Limb (tissue), 2 donors: Measurements from ENCODE around the gene BLACAT1.

Source experiments
- DNase-seq, 2 donors: peaks; one replicate each; pipeline ENCODE4 v3.0.0-alpha.2; 2016; ENCODE audit errors: extremely low spot score in 2 of 2

Gene BLACAT1

DNA sequence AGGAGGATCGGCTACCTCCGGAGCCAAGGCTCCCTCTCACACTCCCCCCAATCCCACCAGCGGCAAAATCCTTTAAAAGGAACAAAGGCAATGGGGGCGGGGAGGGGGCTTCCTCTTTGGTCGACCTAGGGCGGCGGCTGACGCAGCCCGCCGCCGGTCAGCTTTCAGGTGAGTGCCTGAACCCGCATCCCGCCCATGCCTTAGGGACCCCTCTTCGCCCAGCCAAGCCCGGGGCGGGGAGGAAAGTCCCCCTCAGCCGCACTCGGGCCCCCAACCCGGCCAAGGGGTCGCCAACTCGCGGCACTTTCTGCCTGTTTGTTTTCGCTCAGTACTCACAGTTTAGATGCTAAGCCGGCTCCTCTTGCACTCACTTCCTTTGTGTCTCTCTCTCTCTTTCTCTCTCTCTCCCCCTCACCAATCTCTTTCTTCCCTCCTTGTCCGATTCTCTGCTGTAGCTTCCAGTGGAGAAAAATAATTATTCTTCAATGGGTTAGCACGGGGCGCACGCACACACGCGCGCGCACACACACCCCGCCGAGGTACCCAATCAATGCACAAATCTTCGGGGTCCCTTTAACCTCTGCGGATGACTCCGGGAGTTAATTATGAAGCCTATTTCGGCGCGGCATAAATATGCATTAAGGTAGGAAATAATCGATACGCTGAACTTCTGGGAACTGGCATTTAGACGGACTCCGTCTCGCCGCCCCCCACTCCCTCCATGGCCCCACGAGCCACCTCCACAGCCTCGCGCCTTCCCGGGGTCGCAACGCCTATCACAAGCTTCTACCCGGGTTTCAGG is at the start of gene BLACAT1:
Gene BLACAT1, minus strand, starts transcription at position 465 of the 802 bp plus-strand sequence.
- DNase-seq = no peak

DNA sequence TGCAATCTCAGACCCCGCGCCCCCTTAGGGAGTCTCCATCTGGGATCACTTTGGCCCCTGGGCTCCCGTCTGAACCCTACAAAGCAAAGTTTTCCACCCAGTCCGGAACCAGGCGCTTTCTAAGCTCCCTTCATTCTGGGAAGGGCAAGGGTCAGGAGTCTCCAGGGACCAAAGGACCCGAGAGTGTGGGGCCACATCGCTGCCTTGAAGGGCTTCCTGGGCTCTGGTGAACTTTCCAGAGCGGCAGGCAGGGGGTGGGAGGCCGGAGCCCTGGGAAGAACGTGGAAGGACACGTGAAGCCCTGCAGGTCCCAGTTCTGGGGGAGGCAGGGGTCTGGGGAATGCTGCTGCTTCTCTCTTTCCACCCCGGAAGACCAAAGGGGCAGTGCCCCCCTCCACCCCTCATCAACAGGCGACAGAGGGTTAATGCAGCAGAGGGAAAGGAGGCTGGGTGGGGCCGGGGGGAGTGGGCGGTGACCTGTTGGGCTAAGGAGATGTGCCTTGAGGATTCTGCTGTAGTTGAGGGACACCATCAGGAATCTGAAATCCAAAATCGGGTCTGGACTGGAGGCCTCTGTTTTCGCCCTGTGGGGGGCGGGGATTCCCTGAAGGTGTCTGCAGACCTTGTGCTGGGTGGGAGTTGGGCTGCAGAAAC is 49.4 kb upstream of the BLACAT1 start:
- no peak for DNase-seq

DNA sequence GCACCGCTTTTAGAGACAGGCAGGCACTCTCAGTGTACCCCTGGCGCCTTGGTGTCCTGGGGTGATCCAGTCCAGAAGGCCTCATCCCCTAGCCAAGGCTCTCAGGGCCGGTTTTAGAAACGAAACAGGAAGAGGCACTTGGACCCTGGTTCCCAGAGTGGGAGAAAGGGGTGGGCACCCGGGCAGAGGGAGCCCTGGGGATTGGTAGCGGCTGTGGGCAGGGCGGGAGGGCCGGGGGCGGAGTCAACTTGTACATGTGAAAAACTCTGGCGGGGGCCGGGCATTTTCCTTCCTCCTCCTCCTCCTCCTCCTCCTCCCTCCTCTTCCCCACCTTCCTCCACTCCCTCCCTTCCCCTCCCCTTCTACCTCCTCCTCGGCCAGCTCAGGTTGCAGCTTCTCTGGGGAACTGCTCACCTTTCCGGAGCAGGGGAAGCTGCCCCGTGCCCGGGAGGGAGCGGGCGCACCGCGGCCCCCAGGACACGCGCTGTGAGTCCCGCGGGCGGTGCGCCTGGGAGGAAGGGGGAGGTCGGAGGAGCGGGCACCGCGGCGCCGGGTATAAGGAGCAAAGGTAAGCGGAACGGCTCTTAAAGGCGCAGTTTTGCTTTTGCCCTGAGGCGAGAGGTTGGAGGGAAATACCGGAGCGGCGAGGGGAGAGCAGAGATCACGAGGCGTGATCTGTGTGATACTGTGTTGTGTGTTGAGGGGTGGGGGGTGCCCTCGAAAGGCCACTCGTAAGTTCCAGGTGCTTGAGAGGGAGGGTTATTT is 48.6 kb upstream of the BLACAT1 start, which contains the start of gene CDK18:
Gene CDK18, plus strand, starts transcription at position 359 of the 765 bp plus-strand sequence. CDS start 18,499 bp downstream, outside the sequence.
- DNase-seq = peak in 1 of 2 donors; percentile 69

DNA sequence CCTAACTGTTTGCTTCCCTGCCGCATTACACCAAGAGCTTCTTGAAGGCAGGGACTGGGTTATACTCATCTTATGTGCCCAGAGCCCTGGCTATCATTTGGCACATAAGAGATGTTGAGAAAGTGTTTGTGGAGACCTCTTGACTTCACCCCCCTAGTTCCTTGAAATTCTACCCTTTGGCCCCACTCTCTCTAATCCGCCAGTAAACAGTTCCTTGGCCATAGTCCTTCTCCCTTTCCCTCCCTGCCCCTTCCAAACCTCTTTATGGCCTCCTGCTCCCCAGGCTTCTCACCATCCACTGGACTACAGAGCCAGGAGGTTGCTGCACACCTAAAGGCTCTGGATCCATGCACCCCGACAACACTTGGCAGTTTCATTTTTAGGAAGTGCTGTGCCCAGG is 47.1 kb upstream of the BLACAT1 start:
- DNase-seq = no peak

DNA sequence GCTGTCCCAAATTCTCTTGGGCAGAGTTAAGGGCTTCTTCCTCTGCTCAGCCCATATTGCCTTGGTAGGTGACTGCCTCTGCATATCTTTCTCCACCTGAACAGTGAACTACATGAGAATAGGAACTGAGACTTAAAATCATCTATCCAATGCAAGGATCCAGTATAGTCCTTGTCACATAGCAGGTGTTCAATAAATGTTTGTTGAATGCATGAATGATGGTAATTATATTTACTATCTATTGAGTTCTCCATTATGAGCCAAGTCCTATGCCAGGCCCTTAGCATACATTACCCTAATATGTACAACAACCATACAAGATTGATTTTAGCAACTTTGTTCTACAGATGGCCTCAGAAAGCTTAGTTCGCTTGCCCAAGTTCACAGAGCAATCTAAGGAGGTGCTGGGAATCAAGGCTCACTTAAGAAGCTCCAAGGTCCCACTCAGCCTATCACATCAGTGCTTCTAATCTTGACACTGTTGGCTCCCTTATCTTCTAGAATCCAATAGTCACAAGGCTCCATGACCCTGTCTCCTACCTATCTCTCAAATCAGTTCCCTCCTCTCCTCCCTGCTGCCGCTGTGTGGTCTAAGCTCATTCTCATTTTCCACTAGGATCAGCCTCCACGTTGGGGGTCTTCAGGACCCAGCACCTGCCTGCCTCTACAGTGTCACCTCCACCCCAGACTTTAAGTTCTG is 46.4 kb upstream of the BLACAT1 start:
- no peak for DNase-seq

DNA sequence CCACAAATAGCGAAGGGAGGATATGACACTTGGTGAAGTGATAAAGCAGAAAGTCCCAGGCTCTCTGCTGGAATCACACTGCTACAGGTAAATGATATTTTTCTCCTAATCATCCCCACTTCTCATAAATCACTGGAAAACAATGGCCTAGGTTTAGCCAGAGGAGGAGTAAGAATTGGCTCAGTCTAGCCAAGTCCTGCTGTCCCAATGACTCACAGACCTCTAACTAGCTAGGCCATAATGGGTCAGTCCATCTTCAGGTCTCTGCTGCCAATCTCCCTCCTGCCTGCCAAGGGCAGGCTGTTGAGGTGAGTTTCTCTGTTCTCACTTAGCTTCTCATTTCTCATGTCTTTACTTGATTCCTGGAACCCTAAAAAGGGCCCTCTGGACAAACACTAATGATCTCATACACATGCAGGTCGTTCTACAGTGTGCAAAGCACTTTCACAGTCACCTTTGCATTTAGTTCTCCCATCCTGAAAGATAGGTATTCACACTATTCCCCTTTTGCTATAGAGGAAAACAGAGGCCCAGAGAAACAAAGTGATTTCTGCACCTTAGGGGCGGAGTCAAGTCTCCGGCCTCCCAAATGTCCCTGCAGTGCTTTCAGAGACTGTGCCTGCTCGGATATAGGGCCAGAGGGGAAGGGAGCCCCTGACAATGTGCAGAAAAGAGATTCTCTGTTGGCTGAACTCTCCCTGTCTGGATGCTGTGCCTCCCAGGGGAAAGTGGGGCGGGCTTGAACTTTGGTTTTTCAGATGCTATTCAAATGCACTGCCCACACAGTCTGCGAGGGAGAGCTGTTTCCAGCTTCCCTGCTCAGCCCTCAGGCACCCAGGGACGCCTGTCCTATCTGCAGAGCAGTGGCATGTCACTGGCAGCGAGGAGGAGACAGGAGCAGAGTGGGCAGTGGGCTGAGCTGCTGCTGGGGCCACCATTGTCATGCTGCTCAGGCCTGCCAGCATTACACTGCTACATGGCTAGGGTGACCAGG is 44.7 kb upstream of the BLACAT1 start:
- DNase-seq = no peak

DNA sequence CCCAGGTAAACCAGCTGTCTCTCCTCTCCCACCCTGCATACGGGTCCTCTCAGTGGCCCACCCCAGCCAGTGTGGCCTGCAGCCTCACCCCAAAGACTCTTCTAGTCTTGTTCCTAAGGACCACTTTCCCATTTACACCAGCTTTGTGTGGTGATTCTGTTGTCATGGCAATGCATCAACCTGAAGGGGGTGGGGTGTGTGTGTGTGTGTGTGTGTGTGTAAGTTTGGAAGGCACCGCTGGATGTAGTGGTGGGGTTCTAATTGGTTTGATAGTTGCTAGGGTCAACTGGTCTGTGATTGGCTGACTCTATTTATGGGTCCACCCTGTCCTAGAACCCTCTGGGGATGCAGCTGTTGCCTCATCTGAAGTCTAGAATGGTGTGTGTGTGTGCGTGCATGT is 43.9 kb upstream of the BLACAT1 start:
- no peak for DNase-seq

DNA sequence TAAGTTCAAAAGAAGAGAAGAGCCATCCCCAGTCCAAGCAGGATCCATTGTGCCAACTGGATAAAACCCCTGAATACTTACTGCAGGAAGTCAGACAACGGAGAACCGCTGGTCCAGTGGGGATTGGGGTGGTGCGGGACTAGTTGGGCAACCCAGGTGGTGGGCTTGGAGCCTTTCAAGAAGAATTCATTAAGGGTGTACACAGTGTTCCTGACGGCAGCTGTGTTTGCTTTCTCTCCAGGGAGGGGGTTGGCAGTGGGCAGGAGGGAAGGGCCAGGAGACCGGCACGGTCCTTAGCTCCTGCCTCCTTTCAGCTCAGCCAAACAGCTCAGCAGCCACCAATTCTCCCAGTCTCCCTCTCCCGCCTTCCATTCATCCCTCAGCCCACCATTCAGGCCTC is 41.5 kb upstream of the BLACAT1 start:
- no peak for DNase-seq

DNA sequence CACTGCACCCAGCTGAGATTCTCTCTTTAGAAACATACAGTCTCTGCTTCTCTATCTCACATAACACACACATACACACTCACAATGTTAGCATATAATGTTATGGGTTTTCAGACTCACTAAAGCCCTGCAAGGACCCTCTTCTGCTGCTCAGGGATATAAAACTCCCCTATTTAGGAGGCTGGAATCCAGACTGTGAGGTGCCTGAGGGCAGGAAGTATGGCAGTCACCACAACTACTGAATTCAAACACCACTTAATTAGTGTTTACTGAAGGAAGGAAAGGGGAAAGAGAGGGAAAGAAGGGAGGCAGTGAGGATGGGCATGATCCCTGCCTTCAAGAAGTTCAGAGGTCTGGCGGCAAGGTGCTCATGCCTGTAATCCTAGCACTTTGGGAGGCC is 40.8 kb upstream of the BLACAT1 start:
- no peak for DNase-seq

DNA sequence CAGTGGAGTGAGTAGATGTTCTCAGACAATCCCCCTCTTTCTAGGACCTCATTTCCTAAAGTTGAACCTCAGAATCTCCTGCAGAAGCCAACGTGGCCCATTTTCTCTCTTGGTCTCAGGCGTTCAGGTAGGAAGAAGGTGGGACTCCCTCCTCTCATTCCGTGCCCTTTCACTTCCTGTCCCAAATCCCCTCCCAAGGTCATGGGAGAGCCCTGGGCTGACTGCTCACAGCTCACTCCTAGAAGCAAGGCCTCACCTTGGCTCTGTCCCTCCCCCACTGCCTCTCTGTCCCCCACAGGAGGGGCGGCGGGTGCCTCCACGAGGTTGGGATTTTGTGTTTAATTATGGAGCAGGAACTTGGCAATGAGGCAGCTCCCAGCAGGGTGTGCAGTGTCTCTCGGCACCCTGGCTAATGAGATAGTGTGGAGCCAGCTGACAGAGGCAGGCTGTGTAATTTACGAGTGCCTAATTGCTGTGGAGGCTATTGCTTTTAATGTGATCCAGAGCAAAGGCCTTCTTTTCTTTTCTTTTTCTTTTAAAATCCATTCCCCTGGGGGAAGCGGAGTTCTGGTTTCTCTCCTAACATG is 39.5 kb upstream of the BLACAT1 start:
- DNase-seq = no peak

DNA sequence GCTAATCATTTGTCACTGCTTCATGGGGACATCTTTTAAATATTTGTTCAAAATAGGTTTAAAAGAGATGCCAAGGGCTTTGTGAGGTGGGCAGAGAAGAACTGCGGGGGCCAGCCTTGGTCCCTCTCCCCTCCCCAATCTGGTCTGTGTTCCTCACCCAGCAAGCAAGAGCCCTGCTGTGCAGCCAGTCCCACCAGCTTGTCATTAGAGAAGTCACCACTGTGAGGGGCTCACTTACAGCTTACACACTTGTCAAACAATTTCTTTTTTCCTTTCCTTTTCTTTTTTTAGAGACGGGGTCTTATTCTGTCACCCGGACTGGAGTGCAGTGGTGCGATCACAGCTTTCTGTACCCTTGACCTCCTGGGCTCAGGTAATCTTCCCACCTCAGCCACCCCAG is 38.3 kb upstream of the BLACAT1 start:
- no peak for DNase-seq

DNA sequence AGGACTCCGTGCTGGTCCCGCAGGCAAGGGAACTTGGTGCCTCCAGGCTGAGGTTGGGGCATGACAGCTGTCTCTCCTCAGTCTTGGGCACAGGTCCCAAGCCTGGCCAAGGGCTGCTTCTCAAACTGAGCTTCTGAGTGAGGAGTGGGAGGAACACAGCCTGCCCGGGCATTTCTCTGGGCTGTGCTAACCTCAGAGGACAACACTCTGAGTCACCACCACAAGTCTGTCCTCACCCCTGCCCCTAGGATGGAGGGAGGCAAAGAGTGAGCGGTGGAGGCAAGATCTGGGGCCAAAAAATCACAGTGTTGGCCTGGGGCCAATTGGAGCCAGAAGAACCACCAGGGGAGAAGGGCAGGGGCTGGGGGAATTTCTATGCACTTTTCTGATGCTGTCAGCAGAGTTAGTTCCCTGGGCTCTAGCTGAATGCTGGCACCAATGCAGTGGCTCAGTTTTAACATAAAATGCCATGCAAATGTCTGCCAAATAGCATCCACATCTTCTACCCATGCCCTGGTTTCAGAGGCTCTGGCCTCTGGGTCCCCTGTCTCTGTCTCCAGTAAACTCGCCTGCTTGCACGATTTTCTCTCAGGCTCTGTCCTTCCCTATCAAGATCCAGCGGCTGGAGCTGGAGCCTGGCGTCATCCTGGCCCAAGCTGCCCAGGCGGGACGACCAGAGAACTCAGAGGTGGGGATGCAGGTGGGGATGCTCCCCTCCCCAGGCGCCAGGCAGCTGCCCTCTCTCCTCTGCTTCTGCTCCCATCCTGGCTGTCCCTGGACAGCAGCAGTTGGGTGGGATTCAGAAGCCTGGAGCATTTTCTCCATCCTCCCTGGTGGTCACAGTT is 37.6 kb upstream of the BLACAT1 start:
- DNase-seq = no peak

DNA sequence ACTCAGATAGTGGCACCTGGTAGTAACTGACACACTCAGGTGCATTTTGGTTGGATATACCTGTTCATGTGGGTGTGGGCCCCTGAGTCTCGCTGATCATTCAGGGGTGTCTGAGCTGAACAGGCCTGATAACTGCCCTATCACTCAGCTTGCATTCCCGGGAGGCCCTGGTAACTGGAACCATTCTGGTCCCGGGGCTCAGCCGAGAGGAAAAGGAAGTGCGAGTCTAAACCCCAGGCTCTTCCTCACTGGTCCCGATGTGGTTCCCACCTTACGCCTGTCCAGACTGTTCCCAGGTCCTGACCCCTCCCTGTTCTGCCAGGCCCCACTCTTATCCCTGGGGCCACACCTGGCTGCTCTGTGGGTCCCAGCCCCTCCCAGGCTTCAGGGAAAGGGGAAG is 36.9 kb upstream of the BLACAT1 start:
- DNase-seq = no peak

DNA sequence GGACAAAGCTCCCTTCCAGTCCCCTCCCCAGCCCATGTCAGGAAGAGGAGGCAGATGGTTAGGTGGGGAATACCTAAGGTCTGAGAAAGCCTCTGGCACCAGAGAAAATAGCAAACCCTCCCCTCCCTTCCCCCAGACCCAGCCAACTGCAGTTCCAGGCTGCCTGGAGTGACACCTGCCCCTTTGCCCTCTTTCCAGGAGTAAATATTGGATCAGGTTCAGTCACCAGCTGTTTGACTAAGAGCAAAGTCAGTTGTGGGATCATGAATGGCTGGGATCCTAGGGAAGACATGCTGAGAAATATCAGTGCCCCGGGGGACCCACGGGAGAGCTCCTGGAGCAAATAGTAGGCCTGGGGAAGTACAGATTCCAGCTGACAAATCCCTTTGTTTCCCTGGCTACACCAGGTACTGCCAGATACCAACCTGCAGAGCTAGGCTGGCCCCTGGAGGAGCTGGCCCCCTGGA is 36.4 kb upstream of the BLACAT1 start:
- no peak for DNase-seq

DNA sequence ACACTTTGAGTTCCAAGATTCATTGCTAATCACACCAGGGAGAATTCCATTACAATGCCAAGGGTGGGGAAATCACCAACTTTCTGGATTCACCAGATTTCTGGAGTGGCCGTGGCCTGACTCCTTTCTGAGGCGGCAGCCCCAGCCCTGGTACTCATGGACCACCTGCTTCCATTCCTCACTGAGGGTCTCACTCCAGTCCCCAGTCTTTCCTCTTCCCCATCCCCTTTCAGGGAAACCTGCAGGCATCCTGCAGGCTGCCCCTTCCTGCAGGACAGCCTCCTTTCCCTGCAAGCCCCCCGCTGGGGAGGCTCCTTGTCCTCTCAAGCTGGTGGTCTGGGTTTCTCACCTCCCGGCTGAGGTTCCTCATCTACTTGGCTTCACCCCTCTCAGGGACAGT is 35.9 kb upstream of the BLACAT1 start:
- no peak for DNase-seq

DNA sequence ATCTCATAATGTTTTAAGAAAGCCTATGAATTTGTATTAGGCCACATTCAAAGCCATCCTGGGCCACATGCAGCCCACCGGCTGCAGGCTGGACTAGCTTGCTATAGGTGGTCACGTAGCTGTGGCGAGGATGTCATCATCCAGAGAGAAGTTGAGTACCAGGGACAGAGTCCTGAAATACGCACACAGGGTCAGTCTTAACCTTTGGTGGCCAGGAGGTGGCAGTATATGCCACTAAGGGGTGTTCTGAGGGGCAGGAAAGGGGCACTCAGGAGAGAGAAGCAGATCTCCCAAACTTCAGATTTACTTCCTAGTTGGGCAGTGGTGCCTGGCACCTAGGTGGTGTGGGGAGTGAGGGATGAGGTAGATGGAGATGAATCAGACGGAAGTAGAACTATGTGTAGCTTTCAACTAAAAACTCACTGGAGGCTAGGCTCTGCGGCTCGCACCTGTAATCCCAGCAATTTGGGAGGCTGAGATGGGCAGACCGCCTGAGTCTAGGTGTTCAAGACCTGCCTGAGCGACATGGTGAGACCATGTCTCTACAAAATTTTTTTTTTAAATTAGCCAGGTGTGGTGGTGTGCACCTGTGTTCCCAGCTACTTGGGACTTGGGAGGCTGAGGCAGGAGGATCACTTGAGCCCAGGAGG is 32.4 kb upstream of the BLACAT1 start:
- DNase-seq = peak; percentile 57 to 61

DNA sequence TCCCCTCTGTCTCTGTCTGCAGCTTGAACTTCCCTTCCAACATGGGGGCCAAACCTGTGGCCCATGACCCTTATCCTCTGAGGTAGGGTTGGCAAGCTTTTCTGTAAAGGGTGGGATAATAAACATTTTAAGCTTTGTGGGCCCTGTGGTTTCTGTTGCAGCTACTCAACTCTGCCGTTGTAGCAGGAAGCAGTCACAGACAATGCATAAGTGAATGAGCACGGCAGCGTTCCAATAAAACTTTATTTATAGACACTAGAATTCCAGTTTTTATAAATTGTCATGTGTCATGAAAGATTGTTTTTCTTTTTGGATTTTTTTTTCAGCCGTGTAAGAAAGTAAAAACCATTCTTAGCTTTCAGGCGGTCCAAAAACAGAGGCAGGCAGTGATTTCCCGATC is 30.4 kb upstream of the BLACAT1 start:
- DNase-seq = peak in 1 of 2 donors; percentile 11
